GM12891 (cell line): ENCODE measurements around the gene PADI6.

Experiments used
- POLR2A ChIP-seq: IDR thresholded peaks from 2 replicates; pipeline ENCODE4 v1.6.1; 2011; ENCODE audit warnings: low read depth, low read length, control low read depth
- POLR2AphosphoS5 ChIP-seq: IDR thresholded peaks from 2 replicates; pipeline ENCODE4 v1.6.1; 2011; ENCODE audit warnings: low read depth, low read length, control low read depth
- TAF1 ChIP-seq: IDR thresholded peaks from 2 replicates; pipeline ENCODE4 v1.6.1; 2011; ENCODE audit warnings: low read depth, low read length, control low read depth

GRCh38 chr1:17359031-17359430 lies 13.0 kb upstream of the PADI6 start:
- TF ChIP-seq POLR2A, result no peak
- TF ChIP-seq POLR2AphosphoS5, result no peak
- TF ChIP-seq TAF1, result no peak
